Smooth muscle cell (in vitro differentiated cells): Measurements from ENCODE around the gene AIG1. TPM values are rescaled to one million over a fixed set of nuclear protein-coding genes. Genes with fewer than 3 reads are reported as not detected.

Source experiments
- DNase-seq: peaks from one replicate; lab custom pipeline; 2025; ENCODE audit not compliant: unreplicated experiment; lab: John Stamatoyannopoulos, UW
- H2AFZ ChIP-seq: fragments of 200-600 bp; sonication (generic); 2 replicates; pipeline ENCODE4 v1.6.0; 2016; ENCODE audit warnings: antibody characterized with exemption, low read depth, mild to moderate bottlenecking
- H3F3A ChIP-seq: fragments of 200-600 bp; sonication (generic); 2 replicates; pipeline ENCODE4 v1.6.0; 2017; ENCODE audit warnings: antibody characterized with exemption, low read depth
- H3K27ac ChIP-seq: fragments of 200-600 bp; sonication (generic); 2 replicates; pipeline ENCODE4 v1.5.1; 2016; ENCODE audit warnings: low read depth, mild to moderate bottlenecking
- H3K27me3 ChIP-seq: fragments of 200-600 bp; sonication (generic); 2 replicates; pipeline ENCODE4 v1.6.1; 2016; ENCODE audit warnings: low read depth, mild to moderate bottlenecking
- H3K36me3 ChIP-seq: fragments of 200-600 bp; sonication (generic); 2 replicates; pipeline ENCODE4 v1.5.1; 2016; ENCODE audit warnings: low read depth
- H3K4me1 ChIP-seq: fragments of 200-600 bp; sonication (generic); 2 replicates; pipeline ENCODE4 v1.5.1; 2016; ENCODE audit warnings: low read depth
- H3K4me2 ChIP-seq: fragments of 200-600 bp; sonication (generic); 2 replicates; pipeline ENCODE4 v1.6.0; 2016; ENCODE audit warnings: mild to moderate bottlenecking
- H3K4me3 ChIP-seq: fragments of 200-600 bp; sonication (generic); 2 replicates; pipeline ENCODE4 v1.5.1; 2016; ENCODE audit warnings: mild to moderate bottlenecking
- H3K79me2 ChIP-seq: fragments of 200-600 bp; sonication (generic); 2 replicates; pipeline ENCODE4 v1.6.0; 2016; ENCODE audit warnings: low read depth, mild to moderate bottlenecking
- H3K9ac ChIP-seq: fragments of 200-600 bp; sonication (generic); 2 replicates; pipeline ENCODE4 v1.6.0; 2016; ENCODE audit warnings: low read depth
- H3K9me3 ChIP-seq: fragments of 200-600 bp; sonication (generic); replicated peaks from 2 replicates; pipeline ENCODE4 v1.5.1; 2016; ENCODE audit warnings: low read depth
- H4K20me1 ChIP-seq: fragments of 200-600 bp; sonication (generic); 2 replicates; pipeline ENCODE4 v1.6.0; 2016; ENCODE audit warnings: low read depth
- WGBS: methylation state at CpG from one replicate; pipeline ENCODE4 v1.1.7; 2016; ENCODE audit warnings: low lambda C conversion rate; 5-methylcytosine and 5-hydroxymethylcytosine counted together
- polyA plus RNA-seq: library from polyadenylated mRNA; unstranded; fragments of >200 nt; fragmentation: Nextera tagmentation; extraction: Ambion mirVana; gene quantifications from 2 replicates; pipeline ENCODE4 v1.2.1, GENCODE V29; 2016
- total RNA-seq: library from RNA; depleted of rRNA; stranded (reverse); fragments of >200 nt; gene quantifications from 2 replicates; pipeline ENCODE4 v1.2.3, GENCODE V29; 2014
- TF ChIP-seq, protein P1 (sequence below): fragments of 200-600 bp; sonication (generic); IDR thresholded peaks from 2 replicates; pipeline ENCODE4 v1.5.1; 2017; ENCODE audit warnings: borderline replicate concordance, mild to moderate bottlenecking, antibody characterized with exemption; ENCODE audit not compliant: insufficient read depth, poor library complexity, severe bottlenecking

AIG1 gene
- total and polyA plus RNA-seq, 2 experiments from 2014 or later, result 9.1 to 25.9 TPM

GRCh38 chr6:143061597-143062385 lies 1.1 kb downstream of the AIG1 start:
- Histone ChIP-seq H3K4me3 (peak overlapping the region; percentile 85), H3K27me3 (no peaks in the 10 kb centered on the region), H3K27ac (peak overlapping the region; percentile 87), H3K4me1 (peaks cover 21% of the 10 kb centered on the region), H3K9me3 (no peaks in the 10 kb centered on the region), H2AFZ (no peak overlapping the region), H3F3A (peaks cover 7% of the 10 kb centered on the region), H4K20me1 (no peaks in the 10 kb centered on the region), H3K4me2 (peak overlapping the region; percentile 88), H3K9ac (no peak overlapping the region), H3K36me3 (no peaks in the 10 kb centered on the region), H3K79me2 (no peaks in the 10 kb centered on the region)
- no peak for DNase-seq
- WGBS, result 61% methylated on average over 3 of the region's 3 CpGs
- TF ChIP-seq, protein P1, sequence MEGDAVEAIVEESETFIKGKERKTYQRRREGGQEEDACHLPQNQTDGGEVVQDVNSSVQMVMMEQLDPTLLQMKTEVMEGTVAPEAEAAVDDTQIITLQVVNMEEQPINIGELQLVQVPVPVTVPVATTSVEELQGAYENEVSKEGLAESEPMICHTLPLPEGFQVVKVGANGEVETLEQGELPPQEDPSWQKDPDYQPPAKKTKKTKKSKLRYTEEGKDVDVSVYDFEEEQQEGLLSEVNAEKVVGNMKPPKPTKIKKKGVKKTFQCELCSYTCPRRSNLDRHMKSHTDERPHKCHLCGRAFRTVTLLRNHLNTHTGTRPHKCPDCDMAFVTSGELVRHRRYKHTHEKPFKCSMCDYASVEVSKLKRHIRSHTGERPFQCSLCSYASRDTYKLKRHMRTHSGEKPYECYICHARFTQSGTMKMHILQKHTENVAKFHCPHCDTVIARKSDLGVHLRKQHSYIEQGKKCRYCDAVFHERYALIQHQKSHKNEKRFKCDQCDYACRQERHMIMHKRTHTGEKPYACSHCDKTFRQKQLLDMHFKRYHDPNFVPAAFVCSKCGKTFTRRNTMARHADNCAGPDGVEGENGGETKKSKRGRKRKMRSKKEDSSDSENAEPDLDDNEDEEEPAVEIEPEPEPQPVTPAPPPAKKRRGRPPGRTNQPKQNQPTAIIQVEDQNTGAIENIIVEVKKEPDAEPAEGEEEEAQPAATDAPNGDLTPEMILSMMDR, result no peak

GRCh38 chr6:143062551-143062950 lies 1.9 kb downstream of the AIG1 start:
- TF ChIP-seq, protein P1, result no peak
- Histone ChIP-seq H4K20me1 (no peaks in the 10 kb centered on the region), H3K4me2 (no peak overlapping the region), H3K4me3 (no peak overlapping the region), H3K36me3 (no peaks in the 10 kb centered on the region), H3K4me1 (peaks cover 21% of the 10 kb centered on the region), H2AFZ (no peak overlapping the region), H3K27ac (no peak overlapping the region), H3K9me3 (no peaks in the 10 kb centered on the region), H3K79me2 (no peaks in the 10 kb centered on the region), H3K9ac (no peak overlapping the region), H3F3A (peaks cover 7% of the 10 kb centered on the region), H3K27me3 (no peaks in the 10 kb centered on the region)
- no peak for DNase-seq
- 90% methylated on average over 1 of the region's 1 CpG for WGBS

- H3K36me3 ChIP-seq, result no peaks in the 10 kb centered on the region
- H3K9ac ChIP-seq, result no peak overlapping the region
- H2AFZ ChIP-seq, result no peak overlapping the region
- no peaks in the 10 kb centered on the region for H4K20me1 ChIP-seq
- H3K27me3 ChIP-seq, result no peaks in the 10 kb centered on the region
- H3F3A ChIP-seq, result peaks cover 7% of the 10 kb centered on the region
- no peak overlapping the region for H3K4me2 ChIP-seq
- peak overlapping the region; percentile 82 for H3K27ac ChIP-seq
- no peak overlapping the region for H3K4me3 ChIP-seq
- no peaks in the 10 kb centered on the region for H3K79me2 ChIP-seq
- no peaks in the 10 kb centered on the region for H3K9me3 ChIP-seq
- TF ChIP-seq, protein P1, result no peak
- no peak for DNase-seq
- H3K4me1 ChIP-seq, result peaks cover 21% of the 10 kb centered on the region
Measured at GRCh38 chr6:143063631-143064030, 2.9 kb downstream of the AIG1 start.

GRCh38 chr6:143064271-143064670 lies 3.6 kb downstream of the AIG1 start:
- Histone ChIP-seq H3K9ac (no peak overlapping the region), H3K4me3 (no peak overlapping the region), H3F3A (peaks cover 7% of the 10 kb centered on the region), H3K27ac (peak overlapping the region; percentile 82), H2AFZ (no peak overlapping the region), H3K27me3 (no peaks in the 10 kb centered on the region), H3K4me2 (no peak overlapping the region), H3K9me3 (no peaks in the 10 kb centered on the region), H4K20me1 (no peaks in the 10 kb centered on the region), H3K36me3 (no peaks in the 10 kb centered on the region), H3K4me1 (peaks cover 19% of the 10 kb centered on the region), H3K79me2 (no peaks in the 10 kb centered on the region)
- whole genome bisulfite sequencing, result 93% methylated on average over 1 of the region's 1 CpG
- TF ChIP-seq, protein P1, result no peak
- DNase-seq, result no peak
